Fibroblast of pulmonary artery (primary cell): Measurements from ENCODE around the gene CD200.

ENCODE experiments used
- DNase-seq: peaks from one replicate; pipeline ENCODE4 v3.0.0-alpha.2; 2010; ENCODE audit warnings: low read depth
- H3K4me3 ChIP-seq: replicated peaks from 2 replicates; pipeline ENCODE4 v1.5.1; 2011; ENCODE audit warnings: low read depth, mild to moderate bottlenecking, control low read depth, low read length, moderate library complexity
- TF ChIP-seq, protein P1 (sequence below): IDR thresholded peaks from 2 replicates; pipeline ENCODE4 v1.5.1; 2011; ENCODE audit warnings: mild to moderate bottlenecking, control low read depth, low read length, inconsistent platforms; ENCODE audit errors: missing control alignments

The CD200 gene

DNA sequence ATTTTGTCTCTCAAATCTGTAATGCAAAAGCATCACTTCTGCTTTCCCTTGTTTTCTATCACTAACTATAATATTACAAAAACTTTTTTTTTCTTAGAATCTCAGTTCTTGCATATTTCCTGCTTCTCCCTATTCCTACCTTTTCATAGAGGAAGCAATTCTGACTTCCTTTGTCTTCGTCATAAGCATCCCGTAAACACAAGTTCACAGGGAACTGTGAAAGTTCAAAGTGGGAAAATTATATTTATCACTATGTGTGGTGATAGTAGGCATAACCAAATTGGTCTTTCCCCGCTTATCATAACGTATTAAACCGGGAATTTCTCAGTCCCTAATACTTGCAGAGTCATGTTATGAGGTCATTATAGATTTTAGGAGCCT, 22.3 kb downstream of the CD200 start:
- TF ChIP-seq, protein P1, sequence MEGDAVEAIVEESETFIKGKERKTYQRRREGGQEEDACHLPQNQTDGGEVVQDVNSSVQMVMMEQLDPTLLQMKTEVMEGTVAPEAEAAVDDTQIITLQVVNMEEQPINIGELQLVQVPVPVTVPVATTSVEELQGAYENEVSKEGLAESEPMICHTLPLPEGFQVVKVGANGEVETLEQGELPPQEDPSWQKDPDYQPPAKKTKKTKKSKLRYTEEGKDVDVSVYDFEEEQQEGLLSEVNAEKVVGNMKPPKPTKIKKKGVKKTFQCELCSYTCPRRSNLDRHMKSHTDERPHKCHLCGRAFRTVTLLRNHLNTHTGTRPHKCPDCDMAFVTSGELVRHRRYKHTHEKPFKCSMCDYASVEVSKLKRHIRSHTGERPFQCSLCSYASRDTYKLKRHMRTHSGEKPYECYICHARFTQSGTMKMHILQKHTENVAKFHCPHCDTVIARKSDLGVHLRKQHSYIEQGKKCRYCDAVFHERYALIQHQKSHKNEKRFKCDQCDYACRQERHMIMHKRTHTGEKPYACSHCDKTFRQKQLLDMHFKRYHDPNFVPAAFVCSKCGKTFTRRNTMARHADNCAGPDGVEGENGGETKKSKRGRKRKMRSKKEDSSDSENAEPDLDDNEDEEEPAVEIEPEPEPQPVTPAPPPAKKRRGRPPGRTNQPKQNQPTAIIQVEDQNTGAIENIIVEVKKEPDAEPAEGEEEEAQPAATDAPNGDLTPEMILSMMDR, result no peak
- no peak overlapping the region for H3K4me3 ChIP-seq
- no peak for DNase-seq

GRCh38 chr3:112357930-112358780, 25.2 kb downstream of the CD200 start:
- no peak overlapping the region for H3K4me3 ChIP-seq
- TF ChIP-seq, protein P1, result no peak
- no peak for DNase-seq

DNA sequence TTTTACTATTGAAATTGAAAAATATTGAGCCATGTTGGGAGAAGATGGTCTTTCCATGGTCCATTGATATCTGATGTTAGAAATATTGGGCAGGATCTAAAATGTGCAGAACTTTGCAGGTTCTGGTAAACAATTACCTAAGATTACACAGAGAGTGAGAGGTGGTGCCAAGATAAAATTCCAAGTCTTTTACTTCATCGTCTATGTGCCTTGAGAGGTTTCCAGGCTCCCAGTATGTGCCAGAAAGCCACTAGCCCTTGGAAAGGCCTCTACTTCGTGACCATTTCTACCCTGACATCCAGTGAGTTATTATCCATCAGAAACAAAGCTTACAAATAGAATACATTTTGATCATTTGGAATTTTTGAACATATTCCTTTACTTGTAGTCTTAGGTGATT, 27.6 kb downstream of the CD200 start:
- DNase-seq, result peak; percentile 65
- no peak overlapping the region for H3K4me3 ChIP-seq
- TF ChIP-seq, protein P1, result no peak

DNA sequence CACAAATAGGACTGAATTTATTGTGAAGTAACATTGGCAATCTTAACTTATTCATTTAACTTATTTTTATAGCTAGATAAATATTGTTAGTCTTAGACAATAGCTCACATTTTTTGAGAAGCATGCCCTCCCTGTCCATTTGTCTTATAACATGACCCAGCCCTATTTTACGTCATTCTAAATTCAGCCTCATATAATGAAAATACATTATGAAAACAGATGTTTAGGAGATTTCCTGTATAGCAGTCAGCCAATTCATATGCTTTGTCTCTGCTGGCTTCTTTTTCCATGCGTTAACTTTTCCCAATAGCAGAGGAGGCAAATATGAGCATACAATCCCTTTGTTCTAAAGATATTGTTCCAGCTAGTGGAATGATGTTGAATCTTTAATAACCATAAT, 29.3 kb downstream of the CD200 start:
- TF ChIP-seq, protein P1, result no peak
- DNase-seq, result no peak
- H3K4me3 ChIP-seq, result no peak overlapping the region

DNA sequence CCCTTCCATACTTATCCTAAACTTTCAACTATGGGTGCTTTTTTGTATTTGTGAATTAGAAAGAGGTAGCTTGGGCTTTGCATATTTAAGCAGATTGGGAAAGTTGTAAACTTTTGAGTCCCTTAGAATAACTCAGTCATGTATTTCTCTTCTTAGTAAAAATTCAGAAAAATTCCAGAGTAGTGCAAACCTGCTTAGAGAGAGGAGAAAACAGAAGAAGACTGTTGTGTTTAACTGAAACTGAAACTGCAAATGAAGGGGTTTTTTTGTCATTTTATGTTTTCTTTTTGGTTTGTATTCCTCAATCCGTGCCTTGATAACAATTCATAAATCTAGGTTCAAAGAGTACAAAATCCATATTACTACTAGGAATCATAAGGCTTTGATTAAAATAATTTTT, 31.3 kb downstream of the CD200 start:
- no peak for DNase-seq
- H3K4me3 ChIP-seq, result no peak overlapping the region
- TF ChIP-seq, protein P1, result no peak

- no peak for DNase-seq
- TF ChIP-seq, protein P1, result no peak
- no peak overlapping the region for H3K4me3 ChIP-seq
These were observed 32.1 kb downstream of the CD200 start for GRCh38 chr3:112365035-112365434.

GRCh38 chr3:112365636-112366035, 32.7 kb downstream of the CD200 start:
- peak; percentile 72 for DNase-seq
- H3K4me3 ChIP-seq, result no peak overlapping the region
- TF ChIP-seq, protein P1, result no peak
